Effector memory CD4-positive, alpha-beta T cell (primary cell): Measurements from ENCODE around the gene HOXA11.

Experiments
- DNase-seq, 3 donors: peaks; one replicate each; pipeline ENCODE4 v3.0.0-alpha.2; 2020
- H3K27ac ChIP-seq: 2 replicates; pipeline ENCODE4 v1.7.0; 2013; ENCODE audit warnings: mild to moderate bottlenecking, low read length, moderate library complexity; ENCODE audit not compliant: insufficient read depth, poor library complexity, severe bottlenecking
- H3K27me3 ChIP-seq: replicated peaks from 2 replicates; pipeline ENCODE4 v1.7.0; 2013; ENCODE audit warnings: mild to moderate bottlenecking, low read length; ENCODE audit not compliant: insufficient read depth, control insufficient read depth, poor library complexity, severe bottlenecking
- H3K36me3 ChIP-seq: 2 replicates; pipeline ENCODE4 v1.7.0; 2013; ENCODE audit warnings: mild to moderate bottlenecking, low read length, moderate library complexity; ENCODE audit not compliant: control insufficient read depth, insufficient read depth
- H3K4me1 ChIP-seq: 2 replicates; pipeline ENCODE4 v1.7.0; 2013; ENCODE audit warnings: low read length, mild to moderate bottlenecking; ENCODE audit not compliant: control insufficient read depth, insufficient read depth, poor library complexity, severe bottlenecking
- H3K4me3 ChIP-seq: 2 replicates; pipeline ENCODE4 v1.7.0; 2013; ENCODE audit warnings: low read length, low read depth, mild to moderate bottlenecking; ENCODE audit not compliant: insufficient read depth, poor library complexity, severe bottlenecking
- H3K9me3 ChIP-seq: 2 replicates; pipeline ENCODE4 v1.7.0; 2013; ENCODE audit warnings: mild to moderate bottlenecking, low read length, moderate library complexity; ENCODE audit not compliant: control insufficient read depth

The HOXA11 gene

GRCh38 chr7:27172823-27173510, 12.1 kb downstream of the HOXA11 start:
- Histone ChIP-seq H3K4me1 (peaks cover 37% of the 10 kb centered on the region), H3K27me3 (peaks cover 84% of the 10 kb centered on the region), H3K36me3 (no peaks in the 10 kb centered on the region), H3K9me3 (no peaks in the 10 kb centered on the region), H3K27ac (no peak overlapping the region), H3K4me3 (peak overlapping the region; percentile 40)
- no peak for DNase-seq

GRCh38 chr7:27172315-27172774, 12.7 kb downstream of the HOXA11 start:
- Histone ChIP-seq H3K27ac (no peak overlapping the region), H3K4me1 (peaks cover 37% of the 10 kb centered on the region), H3K9me3 (no peaks in the 10 kb centered on the region), H3K27me3 (peaks cover 89% of the 10 kb centered on the region), H3K36me3 (no peaks in the 10 kb centered on the region), H3K4me3 (peak overlapping the region; percentile 40)
- DNase-seq: no peak

GRCh38 chr7:27171637-27172314, 13.3 kb downstream of the HOXA11 start:
- peaks cover 37% of the 10 kb centered on the region for H3K4me1 ChIP-seq

GRCh38 chr7:27171325-27171636, 13.8 kb downstream of the HOXA11 start:
- no peaks in the 10 kb centered on the region for H3K36me3 ChIP-seq
- H3K4me1 ChIP-seq: peaks cover 39% of the 10 kb centered on the region
- DNase-seq: no peak
- no peaks in the 10 kb centered on the region for H3K9me3 ChIP-seq
- H3K4me3 ChIP-seq: no peak overlapping the region
- peaks cover 98% of the 10 kb centered on the region for H3K27me3 ChIP-seq
- no peak overlapping the region for H3K27ac ChIP-seq

More at GRCh38 chr7:27171637-27172314, 13.3 kb downstream of the HOXA11 start:
- H3K27me3 ChIP-seq: peaks cover 93% of the 10 kb centered on the region
- no peak for DNase-seq
- no peaks in the 10 kb centered on the region for H3K36me3 ChIP-seq
- no peak overlapping the region for H3K4me3 ChIP-seq
- no peaks in the 10 kb centered on the region for H3K9me3 ChIP-seq
- no peak overlapping the region for H3K27ac ChIP-seq

- no peak overlapping the region for H3K27ac ChIP-seq
- peaks cover 100% of the 10 kb centered on the region for H3K27me3 ChIP-seq
- no peak for DNase-seq
Observed at GRCh38 chr7:27170426-27171324, 14.4 kb downstream of the HOXA11 start.

GRCh38 chr7:27169658-27170425, 15.2 kb downstream of the HOXA11 start:
- no peaks in the 10 kb centered on the region for H3K36me3 ChIP-seq
- H3K4me1 ChIP-seq: peaks cover 53% of the 10 kb centered on the region
- no peak overlapping the region for H3K4me3 ChIP-seq
- peaks cover 100% of the 10 kb centered on the region for H3K27me3 ChIP-seq
- H3K27ac ChIP-seq: no peak overlapping the region
- DNase-seq: no peak
- H3K9me3 ChIP-seq: no peaks in the 10 kb centered on the region

More at GRCh38 chr7:27170426-27171324, 14.4 kb downstream of the HOXA11 start:
- no peaks in the 10 kb centered on the region for H3K36me3 ChIP-seq
- H3K4me3 ChIP-seq: no peak overlapping the region
- peaks cover 45% of the 10 kb centered on the region for H3K4me1 ChIP-seq
- H3K9me3 ChIP-seq: no peaks in the 10 kb centered on the region

GRCh38 chr7:27168265-27168947, 16.6 kb downstream of the HOXA11 start:
- Histone ChIP-seq H3K4me3 (no peak overlapping the region), H3K36me3 (no peaks in the 10 kb centered on the region), H3K4me1 (peaks cover 47% of the 10 kb centered on the region), H3K9me3 (no peaks in the 10 kb centered on the region), H3K27me3 (peaks cover 100% of the 10 kb centered on the region), H3K27ac (no peak overlapping the region)
- DNase-seq: no peak

GRCh38 chr7:27167916-27168264, 17.1 kb downstream of the HOXA11 start:
- peaks cover 42% of the 10 kb centered on the region for H3K4me1 ChIP-seq
- H3K9me3 ChIP-seq: no peaks in the 10 kb centered on the region
- no peaks in the 10 kb centered on the region for H3K36me3 ChIP-seq
- H3K27ac ChIP-seq: no peak overlapping the region
- DNase-seq: no peak
- H3K27me3 ChIP-seq: peaks cover 97% of the 10 kb centered on the region
- H3K4me3 ChIP-seq: no peak overlapping the region
